HG02884 (cell line): Measurements from ENCODE around the gene LRFN4.
A peak's percentile ranks its signal among the peaks of the same experiment; 100 is the strongest.

Experiments
- ATAC-seq: cut with Tn5 transposase; IDR thresholded peaks from one replicate; pipeline ENCODE4 v1.9.1; 2021; ENCODE audit warnings: mild to moderate bottlenecking, moderate library complexity; ENCODE audit not compliant: unreplicated experiment

LRFN4 gene

DNA sequence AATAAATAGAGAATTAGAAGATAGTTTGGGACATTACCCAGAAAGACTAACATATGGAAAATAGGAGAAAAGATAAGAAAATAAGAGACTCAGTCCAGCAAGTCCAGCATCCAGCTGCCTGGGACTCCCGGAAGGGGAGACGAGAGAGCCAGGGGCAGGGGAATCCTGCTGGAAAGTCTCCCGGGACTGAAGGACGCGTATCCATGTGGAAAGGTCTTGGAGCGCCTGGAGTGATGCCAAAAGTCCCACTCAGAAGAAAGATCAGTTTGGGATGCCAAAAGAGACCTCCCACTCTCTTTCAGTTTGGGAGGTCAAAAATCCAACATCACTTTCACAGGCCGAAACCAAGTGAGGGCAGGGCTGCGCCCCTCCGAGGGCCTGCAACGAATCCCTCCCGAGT, 30.7 kb downstream of the LRFN4 start:
- ATAC-seq, result no peak

DNA sequence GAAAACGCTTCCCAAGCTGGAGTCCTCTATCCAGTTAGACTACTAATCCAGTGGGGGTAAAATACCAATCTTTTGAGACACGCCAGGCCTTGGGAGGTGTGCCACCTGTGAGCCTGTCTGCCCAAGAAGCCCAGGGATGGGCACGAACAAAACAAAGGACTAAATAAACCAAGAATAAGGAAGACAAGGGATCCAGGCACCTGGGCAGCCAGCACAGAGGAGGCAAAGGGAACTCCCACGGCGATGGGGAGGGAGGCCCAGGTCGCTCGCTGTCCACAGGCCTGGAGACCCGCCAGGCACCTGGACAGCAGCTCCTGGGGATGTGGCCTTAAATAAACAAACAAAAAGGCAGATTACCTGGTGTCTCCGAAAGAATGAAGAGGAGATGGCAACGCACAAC, 31.4 kb downstream of the LRFN4 start:
- ATAC-seq, result no peak

DNA sequence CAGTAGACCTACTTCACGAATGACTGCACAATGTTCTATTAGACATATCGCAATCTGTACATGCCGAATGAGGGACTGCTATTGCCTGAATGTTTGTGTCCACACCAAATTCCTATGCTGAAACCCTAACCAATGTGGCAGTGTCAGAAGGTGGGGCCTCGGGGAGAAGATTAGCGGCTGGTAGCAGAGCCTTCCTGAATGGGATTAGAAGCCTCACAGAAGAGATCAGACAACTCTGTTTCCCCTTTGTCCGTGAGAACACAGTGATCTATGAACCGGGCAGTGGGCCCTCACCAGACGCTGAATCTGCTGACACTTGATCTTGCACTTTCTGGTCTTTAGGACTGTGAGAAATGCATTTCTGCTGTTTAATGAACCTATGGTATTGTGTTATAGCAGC, 33.1 kb downstream of the LRFN4 start:
- no peak for ATAC-seq

DNA sequence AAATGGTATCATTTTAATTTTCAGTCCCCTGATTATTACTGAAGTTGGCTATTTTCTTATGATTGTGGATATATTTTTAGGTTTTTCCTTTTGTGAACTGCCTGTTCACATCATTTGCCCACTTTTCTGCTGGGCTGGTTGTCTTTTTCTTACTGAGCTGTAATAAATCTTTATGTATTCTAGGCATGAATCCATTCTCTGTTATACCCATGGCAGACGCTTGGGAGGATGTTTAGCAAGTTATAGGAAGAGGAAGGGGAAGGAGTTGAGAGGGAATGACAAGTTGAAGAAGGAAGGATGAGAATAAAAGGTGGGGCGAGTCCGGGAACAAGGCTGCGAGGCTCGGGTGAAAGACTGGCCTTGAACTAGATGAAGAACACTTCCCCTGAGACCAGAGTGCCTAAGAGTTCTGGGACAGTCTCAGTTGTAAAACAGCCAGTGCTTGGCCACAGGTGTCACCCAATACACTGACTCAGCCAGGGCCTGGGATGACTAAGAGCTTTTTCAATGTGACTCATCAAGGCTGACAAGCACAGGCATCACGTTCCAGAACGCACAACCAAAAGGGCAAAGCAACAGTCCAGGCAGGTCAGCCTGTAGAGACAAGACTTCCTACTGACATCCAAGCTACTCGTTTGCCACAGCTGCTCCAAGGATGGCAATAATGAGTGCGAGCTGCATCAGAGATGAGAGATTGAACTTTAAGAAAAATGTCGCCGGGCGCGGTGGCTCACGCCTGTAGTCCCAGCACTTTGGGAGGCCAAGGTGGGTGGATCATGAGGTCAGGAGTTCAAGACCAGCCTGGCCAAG, 35.2 kb downstream of the LRFN4 start:
- peak; percentile 82 for ATAC-seq

DNA sequence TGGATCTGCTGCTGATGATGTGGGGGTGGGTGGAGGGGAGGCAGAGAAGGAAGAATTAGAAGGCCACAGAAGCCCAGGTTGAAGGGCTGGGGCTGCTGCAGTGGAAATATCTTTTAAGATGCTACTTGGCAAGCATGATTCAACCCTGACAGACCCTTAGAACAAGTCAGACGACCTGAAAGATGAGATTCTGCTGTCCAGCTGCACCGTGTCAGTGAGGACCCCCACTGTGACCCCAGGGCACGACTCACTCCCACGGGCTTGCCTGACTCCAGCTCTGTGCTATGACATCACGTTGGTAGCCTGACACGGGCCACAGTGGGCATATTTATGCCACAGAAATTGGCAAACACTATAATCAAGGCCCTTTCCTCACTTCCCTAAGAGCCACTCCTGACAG, 36.0 kb downstream of the LRFN4 start:
- ATAC-seq, result no peak

DNA sequence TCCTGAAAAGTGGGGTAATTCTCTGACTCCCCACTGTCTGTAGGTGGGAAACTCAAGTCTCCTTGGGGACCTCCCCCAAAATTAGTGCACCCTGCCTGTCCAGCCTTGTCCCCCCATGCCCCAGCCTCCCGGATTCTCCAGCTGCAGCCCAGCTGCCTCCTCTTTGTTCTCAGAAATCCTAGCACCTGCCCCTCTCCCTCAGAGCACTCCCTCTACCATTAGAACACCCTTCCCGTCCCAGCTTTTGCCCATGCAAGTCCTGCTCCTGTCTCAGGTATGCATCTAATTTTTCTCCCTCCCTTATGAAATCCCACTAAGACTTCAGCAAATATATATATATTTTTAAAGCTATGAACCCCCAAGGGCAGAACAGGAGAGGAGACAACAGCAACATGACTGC, 37.3 kb downstream of the LRFN4 start:
- ATAC-seq, result no peak

DNA sequence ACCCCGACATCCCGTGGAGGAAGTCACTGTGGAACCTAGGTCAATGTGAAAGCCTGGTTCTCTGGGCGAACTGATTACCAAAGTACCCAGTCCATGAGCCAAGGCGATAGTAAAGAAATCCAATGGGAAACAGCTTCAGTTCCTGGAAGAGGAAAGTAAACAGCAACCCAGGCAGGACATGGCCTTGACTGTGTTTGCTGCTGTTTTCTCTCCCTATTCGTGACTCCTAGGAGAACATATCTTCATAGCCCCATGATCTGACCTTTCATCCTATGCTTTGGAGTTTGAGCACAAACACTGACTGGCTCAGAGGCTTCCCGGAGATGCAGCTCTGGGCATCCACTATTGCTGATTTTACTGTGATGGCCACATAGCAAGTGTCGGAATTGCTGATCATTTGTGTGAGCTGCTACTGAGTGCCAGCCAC, 45.1 kb downstream of the LRFN4 start:
- ATAC-seq, result no peak

DNA sequence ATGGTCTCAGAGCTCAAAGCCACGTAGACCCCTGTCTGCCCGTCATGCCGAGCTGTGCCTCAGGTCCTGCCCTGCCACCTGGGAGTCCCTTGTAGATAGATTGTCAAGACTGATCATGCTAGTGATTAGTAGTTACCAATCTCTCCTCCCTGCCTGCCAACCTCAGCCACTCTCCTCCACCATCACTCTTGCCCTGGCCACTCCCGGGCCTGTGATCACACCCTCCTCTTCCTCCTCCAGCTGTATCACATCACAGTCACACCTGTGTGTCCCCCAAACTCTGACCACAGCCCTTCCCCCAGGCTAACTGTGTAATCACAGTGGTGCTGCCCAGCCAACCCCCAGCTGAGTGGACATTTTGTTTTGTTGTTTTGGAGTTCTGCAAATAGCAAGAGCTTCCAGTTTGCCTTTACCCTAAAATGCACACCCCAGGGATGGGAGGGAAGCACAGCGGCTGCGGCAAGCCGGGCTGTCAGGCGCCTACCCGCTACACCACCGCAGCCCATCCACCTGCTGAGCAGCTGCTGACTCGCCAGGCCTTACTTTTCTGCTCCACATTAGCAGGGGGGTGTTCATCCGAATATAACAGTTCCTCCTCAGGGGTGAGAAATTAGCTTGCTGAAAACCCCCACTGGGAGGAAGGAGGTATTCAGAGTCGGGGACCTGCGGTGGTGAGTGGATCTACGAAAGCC, 45.8 kb downstream of the LRFN4 start:
- no peak for ATAC-seq

DNA sequence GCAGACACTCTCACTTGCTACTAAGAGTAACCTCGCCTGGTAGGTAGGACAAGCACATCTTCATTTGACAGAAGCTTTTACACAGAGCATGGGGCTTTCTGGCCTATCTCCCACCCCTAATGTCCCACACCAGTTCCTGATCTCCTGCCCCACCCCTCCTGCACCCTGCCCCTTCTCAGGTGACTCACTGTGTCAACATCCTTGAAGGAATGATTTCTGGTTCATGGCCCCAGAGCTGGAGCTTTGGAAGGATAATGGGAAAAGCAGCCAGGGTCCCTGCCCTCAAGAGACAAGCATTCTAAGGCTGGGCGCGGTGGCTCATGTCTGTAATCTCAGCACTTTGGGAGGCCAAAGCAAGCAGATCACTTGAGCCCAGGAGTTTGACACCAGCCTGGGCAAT, 47.2 kb downstream of the LRFN4 start:
- no peak for ATAC-seq

DNA sequence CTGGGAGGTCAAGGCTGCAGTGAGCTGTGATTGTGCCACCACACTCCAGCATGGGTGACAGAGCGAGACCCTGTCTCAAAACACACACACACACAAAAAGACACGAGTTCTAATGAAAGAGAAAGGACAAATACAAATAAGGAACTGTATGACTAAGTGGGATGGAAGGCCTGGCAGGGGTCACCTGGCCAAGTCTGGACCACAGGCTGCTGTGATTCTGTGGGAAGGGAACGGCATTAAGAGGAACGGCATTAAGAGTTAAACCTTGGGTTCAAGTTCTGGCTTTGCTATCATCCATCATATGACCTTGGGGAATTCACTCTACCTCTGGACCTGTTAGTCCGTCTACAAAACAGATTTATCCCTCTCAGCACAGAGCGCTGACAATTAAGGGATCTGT, 47.7 kb downstream of the LRFN4 start:
- ATAC-seq, result no peak

DNA sequence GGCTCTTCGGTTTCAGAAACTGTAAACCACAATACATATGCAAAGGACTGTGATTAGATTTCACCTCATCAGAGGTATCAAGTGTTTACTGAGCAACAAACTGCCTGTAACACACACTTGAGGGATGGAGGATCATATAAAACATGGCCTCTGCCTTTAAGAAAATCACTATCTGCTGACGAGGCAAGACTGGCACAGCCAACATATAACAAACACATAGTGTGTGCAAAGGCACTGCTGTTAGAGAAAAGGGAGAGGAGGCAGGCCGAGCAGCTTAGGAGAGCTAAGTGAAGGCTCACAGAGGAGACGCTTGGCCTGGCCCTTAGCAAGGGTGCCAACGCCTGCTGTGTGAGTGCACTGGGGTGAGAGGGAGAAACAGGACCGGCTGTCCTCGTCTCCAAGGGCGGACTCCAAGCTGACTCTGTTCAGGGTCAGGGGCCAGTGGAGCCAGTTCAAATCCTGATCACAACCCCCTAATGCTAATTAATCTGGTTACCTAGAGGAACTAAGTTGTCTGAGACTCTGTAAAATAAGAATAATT, 48.2 kb downstream of the LRFN4 start:
- no peak for ATAC-seq

DNA sequence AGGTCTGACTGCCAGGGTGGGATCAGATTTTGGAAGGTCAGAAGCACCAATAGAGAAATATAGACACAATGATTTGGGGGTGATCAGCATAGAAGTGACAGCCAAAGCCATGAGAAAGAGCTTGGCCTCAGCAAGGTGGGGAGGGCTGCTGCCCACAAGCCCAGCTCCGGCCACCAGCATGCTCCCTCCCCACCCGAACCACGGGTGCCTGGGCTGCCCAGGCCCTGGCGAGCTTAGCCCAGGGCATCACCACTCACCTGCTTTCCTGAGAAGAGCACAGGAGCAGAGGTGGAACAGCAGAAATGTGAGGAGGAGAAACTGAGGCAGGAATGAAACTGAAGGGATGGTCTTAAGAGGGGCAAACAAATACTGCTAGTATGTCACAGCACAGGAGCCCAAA, 48.8 kb downstream of the LRFN4 start:
- no peak for ATAC-seq

DNA sequence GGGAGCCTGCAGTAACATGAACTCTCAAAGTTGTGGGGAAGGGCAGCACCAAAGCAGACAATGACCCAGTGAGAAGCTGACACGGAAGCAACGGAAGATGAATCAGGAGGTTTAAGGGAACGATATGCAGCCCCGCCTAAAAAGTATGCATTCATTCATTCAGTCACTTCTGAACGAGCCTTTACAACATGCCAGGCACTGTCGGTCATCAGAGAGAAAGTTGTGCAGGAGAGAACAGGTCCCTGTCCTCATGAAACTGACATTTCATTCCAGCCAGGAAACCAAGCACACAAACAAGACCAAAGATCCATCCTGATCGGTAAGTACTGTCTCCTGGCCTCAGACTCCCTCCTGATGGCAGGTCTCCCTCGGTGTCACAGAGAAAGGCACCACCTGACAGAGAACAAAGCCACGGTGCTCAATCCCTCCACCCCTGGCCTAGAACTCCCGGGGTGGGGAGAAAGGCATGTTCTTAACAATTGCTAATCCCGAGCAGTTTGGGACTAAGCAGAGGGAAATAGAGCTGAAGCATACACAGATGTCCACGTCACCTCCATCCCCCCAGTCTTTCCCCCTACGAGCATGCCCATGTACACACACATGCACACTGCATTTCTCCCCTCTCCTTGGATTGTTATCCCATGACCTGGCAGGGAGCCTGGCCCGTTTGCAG, 49.3 kb downstream of the LRFN4 start:
- no peak for ATAC-seq

DNA sequence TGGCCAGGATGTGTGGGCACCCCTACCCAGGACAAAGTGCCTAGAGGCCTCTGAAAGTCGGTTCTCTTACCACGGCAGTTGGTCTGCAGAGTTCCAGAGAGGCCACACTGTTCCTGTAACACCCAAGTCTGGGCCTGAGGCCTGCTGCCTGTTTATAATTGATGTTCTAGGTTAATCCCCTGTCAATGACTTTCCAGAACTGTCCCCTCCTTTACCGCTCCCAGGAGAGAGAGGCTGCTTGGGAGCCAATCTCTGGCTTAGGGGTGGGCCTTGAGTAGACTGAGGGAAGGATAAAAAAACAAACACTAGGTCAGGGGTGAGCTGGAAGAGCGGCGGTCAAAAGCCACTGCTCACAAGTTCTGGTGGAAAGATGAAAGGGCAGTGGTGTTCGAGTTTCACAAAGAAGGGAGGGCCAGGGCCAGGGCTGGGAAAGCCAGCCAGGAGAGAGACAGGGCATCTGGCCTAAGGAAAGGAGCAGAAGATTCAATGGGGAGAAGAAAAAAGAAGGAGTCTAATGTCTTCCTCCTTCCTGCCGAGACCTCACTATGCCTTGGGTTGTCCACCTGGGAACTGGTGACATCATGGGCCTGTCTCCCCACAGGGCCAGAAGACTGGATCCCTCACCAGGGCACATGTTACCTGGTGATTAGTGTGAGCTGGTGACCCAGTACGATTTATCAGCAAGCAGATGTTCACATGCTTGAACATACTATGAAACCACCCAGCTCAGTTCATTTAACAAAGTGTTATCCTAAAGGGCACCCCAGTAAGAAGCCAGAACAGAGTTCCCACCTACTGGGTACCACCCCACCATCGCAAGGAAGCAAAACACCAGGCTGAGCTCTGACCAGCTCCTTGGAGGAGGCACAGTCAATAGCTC, 51.1 kb downstream of the LRFN4 start:
- ATAC-seq, result no peak

DNA sequence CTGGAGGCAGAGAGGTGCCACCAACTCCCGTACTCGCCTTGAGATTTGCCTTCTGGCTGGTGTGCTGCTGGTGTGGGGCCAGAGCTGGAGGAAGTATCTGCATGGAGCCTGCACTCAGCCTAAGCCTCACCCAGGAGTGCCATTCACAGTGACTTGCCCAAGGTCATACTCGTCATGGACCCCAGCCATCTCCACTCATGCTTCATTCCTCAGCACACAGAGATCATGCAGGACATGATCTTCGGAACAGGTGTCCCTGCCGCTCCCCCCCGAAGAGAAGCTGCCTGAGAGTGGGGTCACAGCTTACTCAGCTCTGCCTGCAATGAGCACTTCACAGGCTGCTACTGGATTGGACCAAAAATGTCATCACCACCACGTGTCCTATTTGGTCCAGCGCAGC, 52.3 kb downstream of the LRFN4 start:
- ATAC-seq, result no peak

DNA sequence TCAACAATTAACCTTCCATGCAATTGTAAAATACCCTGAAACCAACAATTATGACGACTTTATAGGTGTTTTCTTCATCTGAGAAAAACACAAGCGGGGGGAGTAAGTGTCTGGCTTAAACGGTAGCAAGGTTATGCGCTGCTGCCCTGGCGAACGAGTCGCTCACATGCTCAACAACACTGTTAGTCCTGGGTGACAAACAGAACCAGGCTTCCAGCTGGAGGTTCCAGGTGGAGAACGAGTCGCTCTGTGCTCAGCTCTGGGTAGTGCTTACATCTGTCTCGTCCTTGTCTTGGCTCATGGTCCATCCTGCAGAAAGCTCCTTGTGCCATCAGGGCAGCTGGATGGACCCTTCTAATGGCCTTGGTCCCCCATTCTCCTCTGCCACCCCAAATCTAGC, 53.2 kb downstream of the LRFN4 start:
- no peak for ATAC-seq
